Thyroid gland (tissue), 4 donors: ENCODE results near the gene CLTC. TPM values are rescaled to one million over a fixed set of nuclear protein-coding genes. Genes with fewer than 3 reads are reported as not detected.

Experiments
- DNase-seq, 2 donors: peaks; one replicate each; pipeline ENCODE4 v3.0.0-alpha.2; 2019
- H3K27ac ChIP-seq, 3 donors: fragments of 200-600 bp; sonication (generic); 1 replicate in 2 of 3; 2 replicates in 1 of 3; pipeline ENCODE4 v1.5.1; 2016 to 2019; ENCODE audit warnings: mild to moderate bottlenecking in 1 of 3, moderate library complexity in 1 of 3
- H3K27me3 ChIP-seq: fragments of 200-600 bp; sonication (generic); one replicate; pipeline ENCODE4 v1.5.1; 2019
- H3K36me3 ChIP-seq, 2 donors: fragments of 200-600 bp; sonication (generic); one replicate each; pipeline ENCODE4 v1.5.1; 2016 to 2019
- H3K4me1 ChIP-seq, 2 donors: fragments of 200-600 bp; sonication (generic); one replicate each; pipeline ENCODE4 v1.5.1; 2017 to 2019
- H3K4me3 ChIP-seq, 3 donors: fragments of 200-600 bp; sonication (generic); replicated peaks in 1 of 3; 1 replicate in 2 of 3; 2 replicates in 1 of 3; pipeline ENCODE4 v1.5.1; 2016; ENCODE audit warnings: mild to moderate bottlenecking in 1 of 3
- H3K9me3 ChIP-seq: fragments of 200-600 bp; sonication (generic); one replicate; pipeline ENCODE4 v1.5.1; 2017
- POLR2A ChIP-seq, 2 donors: fragments of 450-650 bp; IDR thresholded peaks; one replicate each; pipeline ENCODE4 v1.6.1; 2017; ENCODE audit warnings: antibody characterized with exemption in 2 of 2, mild to moderate bottlenecking in 2 of 2, moderate library complexity in 1 of 2
- WGBS, 2 donors: methylation state at CpG; one replicate each; pipeline ENCODE4 v1.1.5; 2017; 5-methylcytosine and 5-hydroxymethylcytosine counted together
- intact Hi-C: fragments of 100-400 bp; cut with DNase I; formaldehyde crosslinking; loops from one replicate; pipeline ENCODE4 v1.15.1; 2023
- total RNA-seq, 4 donors: library from RNA; depleted of rRNA; stranded (reverse); fragments of >200 nt; gene quantifications; one replicate each; pipeline ENCODE4 v1.2.3, GENCODE V29; 2016
- TF ChIP-seq, protein P1 (sequence below), 6 experiments: fragments of 200-600 bp in 3 of 6; fragments of 450-650 bp in 3 of 6; sonication (generic) in 3 of 6; IDR thresholded peaks; one replicate each; pipeline ENCODE4 v1.5.1; 2016 to 2019; ENCODE audit warnings: antibody characterized with exemption in 6 of 6, mild to moderate bottlenecking in 2 of 6, inconsistent platforms in 1 of 6, moderate library complexity in 1 of 6

Gene CLTC
- total RNA-seq, 4 donors from 2014 or later = 250 to 474 (median 364) TPM

DNA sequence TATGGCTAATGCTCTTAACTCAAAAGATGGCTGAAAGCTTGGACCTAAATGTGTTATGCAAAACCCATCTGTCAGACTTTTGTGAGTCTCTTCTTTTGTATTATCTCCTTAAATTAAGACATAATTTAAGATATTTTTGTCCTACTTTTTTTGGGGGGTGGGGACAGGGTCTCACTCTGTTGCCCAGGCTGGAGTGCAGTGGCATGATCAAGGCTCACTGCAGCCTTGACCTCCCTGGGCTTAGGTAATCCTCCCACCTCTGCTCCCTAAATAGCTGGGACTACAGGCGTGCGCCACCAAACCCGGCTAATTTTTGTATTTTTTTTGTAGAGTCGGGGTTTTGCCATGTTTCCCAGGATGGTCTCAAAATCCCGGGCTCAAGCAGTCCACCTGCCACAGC, 7.1 kb downstream of the CLTC start:
- Histone ChIP-seq H3K27me3 (no peaks in the 10 kb centered on the region), H3K27ac (peak overlapping the region in 1 of 3 donors; percentile 2), H3K36me3 (no peaks in the 10 kb centered on the region), H3K9me3 (no peaks in the 10 kb centered on the region), H3K4me3 (no peak overlapping the region), H3K4me1 (peaks cover 39 to 62% of the 10 kb centered on the region in 2 donors)
- intact Hi-C loops = loop anchor here (10.0 kb wide), 1 partner anchor 78 kb away; the partner anchor contains the start of genes PTRH2 and VMP1
- 90 to 91% methylated on average over 5 of the region's 5 CpGs for WGBS, 2 donors
- DNase-seq = no peak
- no peak for TF ChIP-seq POLR2A (IDR thresholded peaks at IDR 0.05)
- TF ChIP-seq, protein P1, sequence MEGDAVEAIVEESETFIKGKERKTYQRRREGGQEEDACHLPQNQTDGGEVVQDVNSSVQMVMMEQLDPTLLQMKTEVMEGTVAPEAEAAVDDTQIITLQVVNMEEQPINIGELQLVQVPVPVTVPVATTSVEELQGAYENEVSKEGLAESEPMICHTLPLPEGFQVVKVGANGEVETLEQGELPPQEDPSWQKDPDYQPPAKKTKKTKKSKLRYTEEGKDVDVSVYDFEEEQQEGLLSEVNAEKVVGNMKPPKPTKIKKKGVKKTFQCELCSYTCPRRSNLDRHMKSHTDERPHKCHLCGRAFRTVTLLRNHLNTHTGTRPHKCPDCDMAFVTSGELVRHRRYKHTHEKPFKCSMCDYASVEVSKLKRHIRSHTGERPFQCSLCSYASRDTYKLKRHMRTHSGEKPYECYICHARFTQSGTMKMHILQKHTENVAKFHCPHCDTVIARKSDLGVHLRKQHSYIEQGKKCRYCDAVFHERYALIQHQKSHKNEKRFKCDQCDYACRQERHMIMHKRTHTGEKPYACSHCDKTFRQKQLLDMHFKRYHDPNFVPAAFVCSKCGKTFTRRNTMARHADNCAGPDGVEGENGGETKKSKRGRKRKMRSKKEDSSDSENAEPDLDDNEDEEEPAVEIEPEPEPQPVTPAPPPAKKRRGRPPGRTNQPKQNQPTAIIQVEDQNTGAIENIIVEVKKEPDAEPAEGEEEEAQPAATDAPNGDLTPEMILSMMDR (IDR thresholded peaks at IDR 0.05) = no peak

DNA sequence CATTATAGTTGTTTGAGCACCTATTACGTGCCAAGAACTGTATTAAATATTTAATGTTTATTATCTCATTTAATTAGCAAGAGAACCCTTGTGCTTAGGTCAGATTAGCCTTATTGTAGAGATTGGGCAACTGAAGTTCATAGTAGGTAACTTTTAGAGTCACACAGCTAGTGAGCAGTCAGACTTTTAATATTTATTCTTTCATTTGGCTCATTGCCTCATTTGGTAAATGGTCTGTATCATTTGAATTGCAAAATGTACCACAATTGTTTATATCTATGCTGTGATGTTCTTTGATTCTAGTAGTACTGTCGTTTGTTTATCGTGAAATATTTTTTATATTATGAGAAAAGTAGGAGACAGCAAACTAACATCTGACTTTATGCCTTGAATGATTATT, 7.6 kb downstream of the CLTC start:
- Histone ChIP-seq H3K4me3 (no peak overlapping the region), H3K36me3 (no peaks in the 10 kb centered on the region), H3K27ac (peak overlapping the region in 1 of 3 donors; percentile 2), H3K4me1 (peaks cover 36 to 57% of the 10 kb centered on the region in 2 donors), H3K27me3 (no peaks in the 10 kb centered on the region), H3K9me3 (no peaks in the 10 kb centered on the region)
- DNase-seq = no peak
- WGBS, 2 donors = 87 to 88% methylated on average over 3 of the region's 3 CpGs
- intact Hi-C loops = loop anchor here (10.0 kb wide), 1 partner anchor 78 kb away; the partner anchor contains the start of genes PTRH2 and VMP1
- TF ChIP-seq POLR2A (IDR thresholded peaks at IDR 0.05) = no peak
- TF ChIP-seq, protein P1 (IDR thresholded peaks at IDR 0.05) = no peak

DNA sequence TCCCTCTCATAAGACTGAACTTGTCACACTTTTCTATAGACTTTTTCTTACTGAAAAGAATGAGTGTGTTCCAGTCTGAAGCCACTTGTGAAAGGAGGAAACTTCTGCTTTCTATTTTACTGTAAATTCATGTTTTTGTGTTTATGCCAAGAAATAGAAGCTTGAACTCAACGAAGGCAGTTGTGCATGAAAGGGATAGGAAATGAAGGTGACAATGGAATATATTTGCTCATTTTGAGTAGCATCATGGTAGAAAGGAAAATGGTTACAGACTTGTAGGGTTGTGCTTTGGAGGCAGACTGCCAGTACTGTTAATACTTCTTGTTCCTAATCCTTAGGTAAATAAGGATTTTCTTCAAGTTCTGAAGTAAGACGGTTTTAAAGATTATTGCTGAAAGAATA, 8.1 kb downstream of the CLTC start:
- 47 to 55% methylated on average over 2 of the region's 2 CpGs for WGBS, 2 donors
- no peaks in the 10 kb centered on the region for H3K36me3 ChIP-seq
- H3K27ac ChIP-seq = no peak overlapping the region
- no peak overlapping the region for H3K4me3 ChIP-seq
- no peaks in the 10 kb centered on the region for H3K9me3 ChIP-seq
- no peak for DNase-seq
- peaks cover 31 to 57% of the 10 kb centered on the region in 2 donors for H3K4me1 ChIP-seq
- intact Hi-C loops = loop anchor here (10.0 kb wide), 1 partner anchor 77 kb away; the partner anchor contains the start of genes PTRH2 and VMP1
- H3K27me3 ChIP-seq = no peaks in the 10 kb centered on the region
- no peak for TF ChIP-seq POLR2A (IDR thresholded peaks at IDR 0.05)
- TF ChIP-seq, protein P1 (IDR thresholded peaks at IDR 0.05) = no peak

DNA sequence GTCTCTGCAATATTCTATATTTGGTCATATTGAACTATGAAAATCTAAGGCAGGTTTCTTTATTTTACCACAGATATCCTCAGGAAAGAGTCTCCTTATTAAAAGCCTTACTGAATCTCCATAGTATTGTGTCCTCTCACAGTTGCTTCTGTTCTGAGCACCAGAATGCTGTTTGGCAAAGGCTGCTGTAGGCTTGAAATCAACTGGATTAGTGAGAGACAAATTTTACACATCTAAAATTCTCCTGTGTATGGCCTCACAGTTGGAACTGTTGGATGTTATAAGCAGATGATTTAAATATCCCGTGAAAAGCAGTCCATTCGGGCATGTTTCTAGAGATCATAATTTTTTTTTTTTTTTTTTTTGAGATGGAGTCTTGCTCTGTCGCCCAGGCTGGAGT, 9.5 kb downstream of the CLTC start:
- intact Hi-C loops = loop anchor here (10.0 kb wide), 1 partner anchor 76 kb away; the partner anchor contains the start of genes PTRH2 and VMP1

DNA sequence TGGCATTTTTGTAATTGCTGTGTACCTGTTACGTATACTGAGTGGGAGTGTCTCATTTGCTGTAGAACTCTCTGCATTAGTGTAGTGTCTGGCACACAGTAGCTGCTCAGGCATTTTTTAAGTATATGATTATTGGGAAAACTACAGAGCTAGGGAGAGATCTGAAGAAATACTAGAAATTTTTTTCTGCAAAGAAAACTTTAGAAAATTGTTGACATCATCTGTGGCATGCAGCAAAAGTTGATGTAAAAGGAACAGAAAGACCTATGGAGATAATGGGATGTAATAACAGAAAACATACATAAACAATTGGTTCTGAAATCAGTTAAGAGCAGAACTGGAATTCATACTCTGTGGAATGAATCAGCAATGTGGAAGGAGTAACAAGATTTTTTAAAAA, 11.6 kb downstream of the CLTC start:
- H3K4me1 ChIP-seq = peaks cover 33 to 53% of the 10 kb centered on the region in 2 donors

More for the DNA sequence above, 9.5 kb downstream of the CLTC start:
- Histone ChIP-seq H3K27me3 (no peaks in the 10 kb centered on the region), H3K4me3 (no peak overlapping the region), H3K4me1 (peaks cover 26 to 49% of the 10 kb centered on the region in 2 donors), H3K9me3 (no peaks in the 10 kb centered on the region), H3K36me3 (no peaks in the 10 kb centered on the region), H3K27ac (no peak overlapping the region)
- TF ChIP-seq POLR2A (IDR thresholded peaks at IDR 0.05) = no peak
- TF ChIP-seq, protein P1 (IDR thresholded peaks at IDR 0.05) = no peak
- WGBS, 2 donors = 90 to 95% methylated on average over 3 of the region's 3 CpGs
- no peak for DNase-seq

More for the DNA sequence above, 11.6 kb downstream of the CLTC start:
- Histone ChIP-seq H3K27me3 (no peaks in the 10 kb centered on the region), H3K36me3 (no peaks in the 10 kb centered on the region), H3K9me3 (no peaks in the 10 kb centered on the region), H3K27ac (no peak overlapping the region), H3K4me3 (no peak overlapping the region)
- WGBS, 2 donors = 96 to 98% methylated on average over 1 of the region's 1 CpG
- intact Hi-C loops = no loop called here
- DNase-seq = no peak
- TF ChIP-seq, protein P1 (IDR thresholded peaks at IDR 0.05) = no peak
- no peak for TF ChIP-seq POLR2A (IDR thresholded peaks at IDR 0.05)
